ENCODE data around the gene FLOT2.

- TF ChIP-seq POLR2A (IDR thresholded peaks at IDR 0.05; ENCODE audit: low read depth, low read length) (no peak), TAF1 (IDR thresholded peaks at IDR 0.05; ENCODE audit: low read depth, low read length) (no peak)
These were observed 32.3 kb upstream of the FLOT2 start for GRCh38 chr17:28929787-28930186.

All from GM12891 (cell line).